Measurements from ENCODE around the gene CA12. TPM values are rescaled to one million over a fixed set of nuclear protein-coding genes. Genes with fewer than 3 reads are reported as not detected.
"Not testable (repeated sequence)": the region's sequence is repeated elsewhere in the genome, so short reads cannot be mapped to it uniquely, and the experiment has no call there.

CA12 gene
- total and polyA plus RNA-seq, 9 donors = 0.16 to 10.5 (median 3.5) TPM; not detected in 1

GRCh38 chr15:63348392-63348791 is 33.3 kb downstream of the CA12 start:
- intact Hi-C loops (cut with DNase I) = no loop called here
- peak in 4 of 5 donors; percentile 21 to 73 (median 41) for DNase-seq
- WGBS, 3 donors = 56 to 64% (median 60%) methylated on average over 7 of the region's 7 CpGs
- Histone ChIP-seq H3K4me3 (no peak overlapping the region), H3K27ac (no peak overlapping the region), H3K4me1 (ENCODE audit: insufficient read depth) (peaks cover 24% of the 10 kb centered on the region), H3K27me3 (no peaks in the 10 kb centered on the region), H3K36me3 (no peaks in the 10 kb centered on the region), H3K9me3 (no peaks in the 10 kb centered on the region)
- no peak for TF ChIP-seq EP300 (IDR thresholded peaks at IDR 0.05)
- TF ChIP-seq, protein P1, sequence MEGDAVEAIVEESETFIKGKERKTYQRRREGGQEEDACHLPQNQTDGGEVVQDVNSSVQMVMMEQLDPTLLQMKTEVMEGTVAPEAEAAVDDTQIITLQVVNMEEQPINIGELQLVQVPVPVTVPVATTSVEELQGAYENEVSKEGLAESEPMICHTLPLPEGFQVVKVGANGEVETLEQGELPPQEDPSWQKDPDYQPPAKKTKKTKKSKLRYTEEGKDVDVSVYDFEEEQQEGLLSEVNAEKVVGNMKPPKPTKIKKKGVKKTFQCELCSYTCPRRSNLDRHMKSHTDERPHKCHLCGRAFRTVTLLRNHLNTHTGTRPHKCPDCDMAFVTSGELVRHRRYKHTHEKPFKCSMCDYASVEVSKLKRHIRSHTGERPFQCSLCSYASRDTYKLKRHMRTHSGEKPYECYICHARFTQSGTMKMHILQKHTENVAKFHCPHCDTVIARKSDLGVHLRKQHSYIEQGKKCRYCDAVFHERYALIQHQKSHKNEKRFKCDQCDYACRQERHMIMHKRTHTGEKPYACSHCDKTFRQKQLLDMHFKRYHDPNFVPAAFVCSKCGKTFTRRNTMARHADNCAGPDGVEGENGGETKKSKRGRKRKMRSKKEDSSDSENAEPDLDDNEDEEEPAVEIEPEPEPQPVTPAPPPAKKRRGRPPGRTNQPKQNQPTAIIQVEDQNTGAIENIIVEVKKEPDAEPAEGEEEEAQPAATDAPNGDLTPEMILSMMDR (IDR thresholded peaks at IDR 0.05) = no peak
- TF ChIP-seq POLR2A (IDR thresholded peaks at IDR 0.05) = no peak

DNA sequence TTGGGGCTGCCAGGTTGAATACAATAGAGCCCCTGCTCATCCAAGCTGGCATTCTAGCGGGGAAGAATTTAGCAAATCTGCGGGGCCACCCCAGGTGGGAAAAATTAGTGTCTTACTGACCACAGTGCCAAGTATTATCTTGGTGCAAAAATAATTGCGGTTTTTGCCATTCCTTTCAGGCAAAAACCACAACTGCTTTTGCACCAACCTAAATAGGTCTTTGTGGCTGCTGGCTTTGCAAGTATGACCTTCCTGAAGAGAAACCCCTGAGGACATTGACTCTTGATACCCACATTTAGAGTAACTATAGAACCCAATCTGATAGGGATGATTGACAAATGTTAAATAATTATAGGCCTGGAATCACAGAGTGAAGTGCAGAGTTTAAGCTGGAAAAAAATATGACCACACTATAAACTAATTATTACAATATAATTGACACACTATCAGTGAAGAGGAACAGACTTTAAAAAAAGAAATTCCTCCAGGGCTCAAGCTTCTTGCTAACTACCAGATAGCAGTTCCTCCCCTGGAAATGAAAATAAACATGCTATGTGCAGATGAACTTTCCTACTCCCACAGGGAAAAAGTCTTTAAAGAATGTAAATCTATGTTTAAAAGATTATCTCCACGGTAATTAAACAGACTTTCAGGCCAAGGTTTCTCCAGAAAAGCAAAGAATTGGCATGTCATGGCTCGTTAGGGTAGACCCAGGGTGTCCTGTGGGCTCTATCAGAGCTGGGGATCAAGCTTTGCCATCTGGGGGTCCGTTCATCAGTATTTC is 34.4 kb downstream of the CA12 start:
- TF ChIP-seq, protein P1 (IDR thresholded peaks at IDR 0.05) = no peak
- DNase-seq = no peak
- Histone ChIP-seq H3K4me3 (no peak overlapping the region), H3K4me1 (ENCODE audit: insufficient read depth) (peaks cover 24% of the 10 kb centered on the region), H3K9me3 (no peaks in the 10 kb centered on the region), H3K36me3 (no peaks in the 10 kb centered on the region), H3K27ac (no peak overlapping the region), H3K27me3 (no peaks in the 10 kb centered on the region)
- intact Hi-C loops (cut with DNase I) = no loop called here
- 17 to 30% (median 18%) methylated on average over 6 of the region's 6 CpGs for WGBS, 3 donors

GRCh38 chr15:63345391-63345752 is 36.3 kb downstream of the CA12 start:
- Histone ChIP-seq H3K27me3 (no peaks in the 10 kb centered on the region), H3K27ac (no peak overlapping the region), H3K36me3 (no peaks in the 10 kb centered on the region), H3K4me1 (ENCODE audit: insufficient read depth) (peaks cover 23% of the 10 kb centered on the region), H3K4me3 (no peak overlapping the region), H3K9me3 (no peaks in the 10 kb centered on the region)
- intact Hi-C loops (cut with DNase I) = no loop called here
- WGBS, 3 donors = 87 to 94% (median 88%) methylated on average over 14 of the region's 14 CpGs
- no peak for DNase-seq
- TF ChIP-seq, protein P1 (IDR thresholded peaks at IDR 0.05) = no peak
- TF ChIP-seq POLR2A (IDR thresholded peaks at IDR 0.05) (no peak), EP300 (IDR thresholded peaks at IDR 0.05) (no peak)

DNA sequence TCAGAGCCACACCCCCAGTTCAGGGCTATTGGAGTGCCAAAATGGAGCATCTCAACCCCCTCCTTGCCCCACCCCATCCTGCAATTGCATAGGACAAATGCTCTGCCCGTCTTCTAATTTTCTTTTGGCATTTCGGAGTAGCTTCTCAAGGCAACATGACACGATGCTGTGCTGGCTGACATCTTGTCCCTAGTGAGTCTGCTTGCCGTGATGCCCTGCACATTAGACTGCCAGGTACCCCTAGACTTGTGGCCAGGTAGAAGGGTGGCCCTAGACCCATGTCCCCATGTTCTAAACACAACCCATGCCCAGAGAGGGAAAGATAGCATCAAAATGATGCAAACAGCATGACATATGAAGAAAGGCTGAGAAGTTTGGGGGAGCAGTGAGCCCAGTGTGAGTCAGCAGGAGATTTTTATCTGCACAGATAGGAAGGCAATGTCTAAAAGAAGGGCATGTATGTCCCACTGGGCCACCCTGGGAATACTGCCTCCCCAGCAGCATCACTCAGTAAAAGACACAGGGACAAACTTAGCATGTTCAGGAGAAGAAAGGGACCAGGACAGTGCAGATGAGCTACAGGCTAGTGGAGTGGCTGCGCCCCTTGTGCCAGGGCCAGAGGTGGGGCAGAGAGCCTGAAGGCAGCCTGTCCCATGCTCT is 36.8 kb downstream of the CA12 start:
- Histone ChIP-seq H3K27me3 (no peaks in the 10 kb centered on the region), H3K4me3 (no peak overlapping the region), H3K36me3 (no peaks in the 10 kb centered on the region), H3K27ac (no peak overlapping the region), H3K4me1 (ENCODE audit: insufficient read depth) (peaks cover 20% of the 10 kb centered on the region), H3K9me3 (no peaks in the 10 kb centered on the region)
- TF ChIP-seq, protein P1 (IDR thresholded peaks at IDR 0.05) = no peak
- TF ChIP-seq EP300 (IDR thresholded peaks at IDR 0.05) (no peak), POLR2A (IDR thresholded peaks at IDR 0.05) (no peak)
- intact Hi-C loops (cut with DNase I) = no loop called here
- DNase-seq = no peak
- WGBS, 3 donors = 88 to 92% (median 88%) methylated on average over 5 of the region's 5 CpGs

- DNase-seq; intact Hi-C loops (cut with DNase I); H3K4me3 ChIP-seq; H3K27me3 ChIP-seq; H3K36me3 ChIP-seq; H3K27ac ChIP-seq; H3K9me3 ChIP-seq: not testable (repeated sequence)
- WGBS, 3 donors = 93 to 98% (median 97%) methylated on average over 11 of the region's 11 CpGs
- H3K4me1 ChIP-seq (ENCODE audit: insufficient read depth) = peaks cover 13% of the 10 kb centered on the region
Measured at GRCh38 chr15:63342996-63343562, 38.6 kb downstream of the CA12 start.

Data from ovary (tissue), 9 donors.